NCI-H446 treated with DMSO at 0.1 percent for 48 hours (cell line): ENCODE data around the gene ST7.

Experiments
- DNase-seq: peaks from one replicate; lab custom pipeline; 2025; lab: John Stamatoyannopoulos, UW

Gene ST7

DNA sequence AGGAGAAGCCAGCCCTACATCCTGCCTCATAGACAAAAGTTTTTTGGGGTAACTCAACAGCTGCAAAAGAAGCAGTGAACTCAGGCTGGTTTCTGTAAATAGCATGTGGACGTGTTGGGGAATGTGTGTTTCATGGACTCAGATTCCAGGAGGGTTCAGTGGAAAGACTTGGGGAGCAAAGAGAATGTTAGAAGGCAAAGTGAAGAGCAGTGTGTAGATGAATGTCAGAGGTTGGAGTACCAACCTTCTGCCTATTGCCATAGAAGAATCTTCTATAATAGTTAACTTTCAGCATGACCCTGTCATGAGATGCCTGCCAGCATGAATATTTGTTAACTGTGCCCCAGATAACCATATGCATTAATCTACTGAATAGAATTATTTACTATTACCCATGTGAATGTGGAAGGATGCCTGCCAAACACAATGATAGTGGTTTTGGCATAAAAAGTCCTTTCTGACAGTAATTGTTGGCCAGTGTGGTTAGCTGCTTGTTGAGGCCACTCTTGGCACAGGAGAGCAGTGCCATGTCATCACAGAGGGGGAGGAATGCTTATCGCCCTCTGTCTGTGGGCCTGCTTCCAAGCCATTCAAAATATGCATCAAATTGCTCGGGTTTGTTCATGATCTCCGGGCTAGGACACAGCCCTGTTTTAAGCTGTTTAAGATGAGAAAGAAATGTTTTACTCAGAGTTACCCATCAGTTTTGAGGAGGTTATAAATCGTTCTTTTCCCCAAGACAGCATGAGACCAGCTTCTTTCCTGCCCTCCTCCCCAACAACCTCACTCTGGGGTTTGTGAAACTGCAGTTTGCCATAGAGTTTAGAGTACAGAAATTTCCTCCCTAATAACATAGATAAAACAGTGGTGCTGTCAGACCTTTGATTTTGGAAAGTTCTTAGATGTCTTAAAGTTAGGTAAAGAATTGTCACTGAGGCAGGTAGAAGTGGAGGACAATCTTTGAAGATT is 204.2 kb downstream of the ST7 start:
- DNase-seq = peak; percentile 66

DNA sequence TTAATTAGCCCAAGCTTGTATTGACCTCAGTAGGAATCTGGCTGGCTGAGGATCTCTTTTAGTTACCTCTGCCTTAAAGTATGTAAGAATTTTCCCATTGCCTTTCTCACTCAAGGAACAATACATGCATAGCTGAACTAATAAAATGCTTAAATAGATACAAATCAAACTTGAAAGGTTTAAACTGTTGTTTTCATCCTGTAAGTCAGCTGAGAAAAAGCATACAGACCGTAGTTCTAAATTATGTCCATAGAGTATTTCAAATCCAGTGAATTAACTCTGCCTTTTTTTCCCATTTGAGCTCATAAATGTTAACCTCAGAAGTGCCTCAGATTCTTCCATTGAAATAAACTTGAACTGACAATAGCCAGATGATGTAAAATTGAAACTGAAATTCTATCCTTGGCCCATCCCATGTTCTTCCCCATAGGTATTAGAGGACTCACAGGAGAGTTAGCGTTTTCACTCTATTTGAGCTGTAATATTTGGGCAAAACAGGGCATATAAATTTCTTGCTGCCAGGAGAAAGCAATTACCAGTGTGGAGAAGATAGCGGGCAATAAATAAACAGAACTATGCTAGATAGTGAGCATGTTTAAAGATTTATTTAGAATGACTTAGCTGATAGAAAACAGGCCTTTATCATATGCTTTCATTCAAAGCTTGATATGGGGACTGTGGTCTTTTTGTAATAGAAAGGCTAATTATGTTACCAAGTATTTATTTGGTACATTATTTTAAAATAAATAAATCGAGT is 205.8 kb downstream of the ST7 start:
- DNase-seq = no peak

DNA sequence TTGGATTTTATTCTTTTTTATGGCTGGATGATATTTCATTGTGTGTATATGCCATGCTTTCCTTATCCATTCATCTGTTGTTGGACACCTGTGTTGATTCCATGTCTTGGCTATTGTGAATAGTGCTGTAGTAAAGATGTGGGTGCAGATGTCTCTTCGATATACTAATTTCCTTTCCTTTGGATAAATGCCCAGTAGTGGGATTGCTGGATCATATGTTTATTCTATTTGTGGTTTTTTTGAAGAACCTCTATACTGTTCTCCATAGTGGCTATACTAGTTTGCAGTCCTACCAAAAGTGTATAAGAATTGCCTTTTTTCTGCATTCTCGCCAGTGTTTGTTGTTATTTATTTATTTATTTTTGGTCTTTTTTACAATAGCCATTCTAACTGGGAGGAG is 209.8 kb downstream of the ST7 start:
- DNase-seq = no peak

DNA sequence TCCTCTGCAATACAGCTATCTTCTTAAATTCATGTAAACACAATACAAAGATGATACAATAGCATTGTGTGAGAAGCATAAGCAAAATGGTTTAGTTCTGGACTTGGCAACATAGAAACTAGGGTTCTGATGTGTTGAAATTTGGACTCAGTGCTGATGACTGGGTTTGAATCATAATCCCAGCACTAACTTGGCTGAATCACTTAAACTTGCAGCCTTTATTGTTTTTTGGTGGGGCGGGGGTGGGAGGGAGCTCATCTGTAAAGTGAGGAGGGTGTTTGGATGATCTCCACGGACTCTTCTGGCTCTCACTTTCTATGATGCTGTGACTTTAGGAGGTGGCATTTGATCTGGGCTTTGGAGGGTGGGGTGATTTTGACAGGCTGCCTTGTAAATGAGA is 211.3 kb downstream of the ST7 start:
- DNase-seq = no peak

DNA sequence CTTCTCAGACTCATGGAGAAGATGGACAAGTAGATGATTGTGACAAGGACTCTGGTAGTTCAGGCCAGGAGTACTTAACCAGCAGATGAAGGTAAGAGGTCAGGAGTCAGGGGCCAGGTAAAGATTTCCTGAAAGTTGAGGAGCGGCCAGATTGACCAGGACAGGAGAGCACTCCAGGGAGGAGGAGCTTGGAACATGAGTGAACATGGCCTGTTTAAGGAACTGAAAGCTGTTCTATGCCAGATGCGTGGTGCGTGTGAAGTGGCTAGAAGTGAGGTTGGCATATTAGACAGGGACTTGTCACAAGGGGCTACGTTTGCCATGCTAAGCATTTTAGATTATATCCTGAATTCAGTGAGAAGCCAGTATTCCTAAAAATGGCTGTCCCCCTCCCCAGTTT is 212.4 kb downstream of the ST7 start:
- no peak for DNase-seq

DNA sequence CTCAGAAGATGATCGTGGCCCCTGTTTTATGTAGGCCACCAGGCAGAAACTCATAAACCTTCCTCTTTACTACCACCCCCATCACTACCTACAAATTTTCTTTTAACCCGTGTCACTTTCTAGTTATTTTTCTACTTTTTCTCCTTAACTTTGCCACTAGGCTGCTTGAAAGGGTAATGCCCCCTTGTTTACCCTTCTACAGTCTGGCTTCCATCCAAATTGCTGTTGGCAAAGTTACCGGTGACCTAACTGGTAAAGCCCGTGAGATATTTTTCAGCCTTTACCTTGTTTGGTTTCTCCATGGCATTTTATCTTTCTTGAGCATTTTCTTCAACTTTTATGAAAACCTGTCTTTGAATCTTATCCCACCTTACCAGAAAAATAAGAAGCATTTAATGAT is 216.6 kb downstream of the ST7 start:
- peak; percentile 8 for DNase-seq

DNA sequence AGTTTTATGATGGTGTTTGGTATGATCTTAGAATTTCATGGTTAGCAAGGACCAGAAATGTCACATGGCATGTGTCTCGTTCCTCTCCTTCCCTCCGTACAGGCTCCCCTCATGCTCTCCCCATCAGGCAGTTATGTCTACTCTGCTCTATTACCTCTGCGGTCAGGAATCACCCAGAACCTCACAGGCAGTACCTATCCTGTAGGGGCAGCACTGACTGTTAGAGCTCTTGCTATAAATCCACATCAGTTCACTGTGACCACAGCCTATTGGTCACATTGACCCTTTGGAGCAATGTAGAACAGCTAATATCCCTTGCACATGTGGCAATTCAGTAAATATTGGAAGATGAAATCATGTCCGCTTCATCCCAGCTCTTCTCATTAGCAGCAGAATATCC is 217.8 kb downstream of the ST7 start:
- DNase-seq = no peak

DNA sequence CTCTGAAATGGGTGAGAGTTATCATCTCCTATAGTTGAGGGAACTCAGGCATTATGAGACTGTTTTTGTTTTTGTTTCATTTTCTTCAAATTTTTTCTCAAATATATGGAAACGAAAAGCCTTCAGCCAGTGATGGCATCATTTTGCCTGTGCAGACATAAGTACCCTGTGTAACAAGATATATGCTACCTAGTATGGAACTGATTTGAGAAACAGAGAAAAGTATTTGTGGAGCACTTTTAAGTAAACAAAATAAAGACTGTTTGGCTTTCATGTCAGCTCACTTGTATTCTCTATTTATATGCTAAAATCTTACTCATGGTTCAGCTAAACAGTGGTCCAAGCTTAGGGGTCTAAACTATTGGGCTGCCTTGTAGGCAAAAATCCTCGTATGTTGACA is 219.0 kb downstream of the ST7 start:
- no peak for DNase-seq

DNA sequence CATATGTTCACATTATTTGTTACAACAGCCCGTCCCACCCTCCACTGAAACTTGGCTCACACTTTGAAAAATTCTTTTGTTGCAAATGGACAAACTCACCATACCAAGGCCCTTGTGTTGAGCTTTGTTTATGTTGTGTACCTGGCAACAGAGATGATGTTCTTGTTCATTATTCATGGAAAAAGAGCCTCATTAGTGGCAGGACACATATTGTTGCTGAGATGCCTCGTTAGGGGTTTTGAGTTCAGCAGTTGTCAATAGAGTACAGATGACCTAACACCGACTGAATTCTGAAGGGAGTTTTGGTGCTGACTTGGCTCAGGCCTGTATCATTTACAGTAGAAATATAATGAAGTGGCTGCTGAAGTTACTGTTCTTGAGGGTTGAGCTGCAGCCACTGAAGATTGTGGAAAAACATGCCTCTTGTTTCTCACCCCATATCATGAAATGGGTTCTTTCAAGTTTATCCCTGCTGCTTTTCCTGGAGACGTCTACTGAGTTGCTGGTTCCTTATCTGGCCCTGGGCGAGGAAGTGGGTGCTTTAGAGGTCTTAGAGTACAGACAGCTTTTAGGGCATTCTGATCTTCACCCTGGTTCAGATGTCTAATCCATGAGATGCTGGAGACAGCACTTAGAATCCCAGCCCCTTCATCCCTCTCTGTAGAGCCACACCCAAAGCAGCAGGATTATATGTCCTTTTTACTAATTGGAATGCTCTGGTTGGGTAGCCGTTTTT is 219.9 kb downstream of the ST7 start:
- no peak for DNase-seq

DNA sequence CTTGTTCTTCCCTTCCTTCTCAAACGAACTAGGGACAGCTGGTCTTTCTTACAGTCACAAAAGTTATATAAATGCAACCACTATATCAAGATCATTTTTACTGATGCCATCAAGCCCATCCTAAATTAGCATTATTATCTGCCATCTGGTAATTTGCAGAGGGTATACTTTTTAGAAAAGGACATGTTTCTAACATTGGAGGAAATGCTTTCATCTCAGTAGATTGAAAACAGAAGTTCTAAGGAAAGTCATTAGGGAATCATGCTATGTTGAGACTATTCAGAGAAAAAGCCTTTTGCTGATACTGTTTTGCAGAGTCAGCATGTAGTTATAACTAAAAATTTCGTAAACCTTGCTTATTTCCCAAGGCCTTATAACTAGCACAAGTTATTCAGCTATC is 222.9 kb downstream of the ST7 start:
- DNase-seq = no peak

DNA sequence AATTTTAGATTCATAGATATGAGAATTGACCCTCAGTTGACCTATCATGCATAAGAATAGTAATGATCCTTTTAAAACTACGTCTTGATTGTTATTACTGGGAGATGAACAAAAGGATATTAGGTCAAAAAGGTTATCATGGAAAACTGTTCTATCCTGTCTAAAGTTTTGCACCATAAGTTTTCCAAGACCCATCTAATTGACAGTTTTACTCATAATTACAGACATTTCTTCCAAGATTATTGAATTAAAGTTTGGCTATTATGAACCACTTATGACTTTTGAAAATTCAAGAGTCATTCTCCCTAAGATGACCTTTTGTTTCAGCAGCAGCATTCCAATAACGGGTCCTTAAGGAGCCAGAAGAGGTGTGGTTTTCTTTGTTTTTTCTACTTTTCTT is 225.3 kb downstream of the ST7 start:
- DNase-seq = no peak

DNA sequence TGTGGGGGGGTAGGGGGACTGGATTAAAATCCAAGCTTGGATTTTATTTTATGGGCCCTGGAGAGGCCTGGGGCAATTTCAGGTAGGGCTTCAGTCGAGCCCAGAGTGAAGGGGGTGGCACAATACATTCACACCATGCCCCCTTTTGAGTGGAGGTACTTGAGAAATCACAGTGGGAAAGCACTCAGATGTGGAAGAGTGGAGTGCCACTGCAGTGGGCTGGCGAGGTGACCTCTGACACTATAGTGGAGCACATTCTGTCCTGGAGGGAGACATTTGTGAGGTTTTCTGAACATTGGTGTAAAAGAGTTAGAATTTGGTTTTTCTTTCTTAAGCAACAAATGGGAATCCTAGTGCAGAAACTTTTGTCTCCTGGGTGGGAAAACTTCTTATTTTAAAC is 226.4 kb downstream of the ST7 start:
- no peak for DNase-seq

DNA sequence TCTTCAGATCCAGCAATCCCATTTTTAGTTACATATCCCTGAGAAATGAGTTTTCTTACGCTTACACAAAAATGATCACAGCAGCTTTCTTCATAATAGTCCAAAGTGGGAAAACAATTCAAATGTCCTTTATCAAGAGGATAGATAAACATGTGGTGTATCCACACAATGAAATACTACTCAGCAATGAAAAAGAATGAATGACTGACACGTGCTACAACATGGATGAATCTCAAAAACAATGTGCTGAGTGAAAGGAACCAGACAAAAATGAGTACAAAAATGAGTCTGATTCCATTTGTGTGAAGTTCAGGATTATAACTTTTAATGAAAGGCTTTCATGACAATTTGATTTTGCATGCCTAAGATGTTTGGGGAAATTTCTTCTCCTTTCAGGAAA is 230.4 kb downstream of the ST7 start:
- no peak for DNase-seq

DNA sequence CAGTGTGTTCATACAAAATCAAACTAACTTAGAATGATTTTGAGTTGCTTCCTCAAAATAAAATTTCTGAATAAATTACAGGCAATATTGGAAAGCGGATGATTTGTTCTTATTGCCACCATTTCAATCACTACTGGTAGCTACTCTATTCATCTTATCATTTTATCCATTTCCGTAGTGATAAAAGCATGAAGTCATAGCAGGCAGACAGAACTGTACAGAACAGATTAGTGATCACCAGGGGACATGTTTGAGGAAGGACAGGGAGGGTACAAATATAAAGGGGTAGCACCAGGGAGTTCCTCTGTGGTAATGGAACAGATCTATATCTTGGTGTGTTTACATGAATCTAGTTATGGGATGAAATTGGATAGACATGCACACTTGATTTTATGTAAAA is 231.1 kb downstream of the ST7 start:
- no peak for DNase-seq

DNA sequence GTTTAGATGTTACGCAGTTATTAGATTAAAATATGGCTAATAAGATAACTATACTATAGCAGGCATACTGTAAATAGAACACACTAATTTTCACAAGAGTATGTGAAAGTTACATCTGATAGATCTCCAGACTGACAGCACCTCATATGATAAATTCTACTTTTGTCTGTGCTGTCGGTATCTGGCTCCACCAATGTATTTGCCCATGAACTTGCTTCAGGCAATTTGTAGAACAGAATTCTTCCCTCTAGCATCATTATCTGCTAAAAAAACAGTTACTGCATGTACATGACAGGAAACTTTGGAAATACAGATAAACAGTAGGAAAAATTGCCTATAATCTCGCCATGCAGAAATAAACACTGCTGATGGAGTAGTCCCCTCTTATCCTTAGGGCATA is 231.8 kb downstream of the ST7 start:
- DNase-seq = no peak

DNA sequence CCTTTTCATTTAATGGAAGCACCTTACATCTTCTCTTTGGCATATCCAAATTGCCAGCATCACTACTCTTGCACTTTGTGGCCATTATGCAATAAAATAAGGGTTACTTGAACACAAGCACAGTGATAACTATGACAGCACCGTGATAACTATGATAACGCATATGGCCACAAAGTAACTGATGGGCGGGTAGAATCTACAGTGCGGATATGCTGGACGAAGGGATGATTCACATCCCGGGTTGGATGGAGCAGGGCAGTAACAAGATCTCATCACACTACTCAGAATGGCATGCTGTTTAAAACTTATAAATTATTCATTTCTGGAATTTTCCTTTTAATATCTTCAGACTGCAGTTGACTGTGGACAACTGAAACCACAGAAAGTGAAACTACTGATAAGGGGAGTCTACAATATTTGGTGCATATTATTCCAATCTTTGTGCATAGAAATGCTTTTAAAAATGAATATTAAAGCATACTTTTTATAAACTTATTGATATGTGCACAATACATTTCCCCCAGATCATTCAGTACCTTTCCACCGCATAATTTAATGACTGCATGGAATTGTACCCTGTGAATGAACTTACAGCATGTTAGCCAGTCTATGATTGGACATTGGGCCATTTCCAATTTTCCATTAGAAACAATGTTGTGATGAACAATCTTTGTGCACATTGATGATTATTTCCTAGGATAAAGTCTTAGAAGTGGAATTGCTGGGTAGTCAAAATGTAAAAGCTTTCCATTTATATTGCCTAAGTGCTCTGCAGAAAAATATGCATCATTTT is 233.1 kb downstream of the ST7 start:
- no peak for DNase-seq

DNA sequence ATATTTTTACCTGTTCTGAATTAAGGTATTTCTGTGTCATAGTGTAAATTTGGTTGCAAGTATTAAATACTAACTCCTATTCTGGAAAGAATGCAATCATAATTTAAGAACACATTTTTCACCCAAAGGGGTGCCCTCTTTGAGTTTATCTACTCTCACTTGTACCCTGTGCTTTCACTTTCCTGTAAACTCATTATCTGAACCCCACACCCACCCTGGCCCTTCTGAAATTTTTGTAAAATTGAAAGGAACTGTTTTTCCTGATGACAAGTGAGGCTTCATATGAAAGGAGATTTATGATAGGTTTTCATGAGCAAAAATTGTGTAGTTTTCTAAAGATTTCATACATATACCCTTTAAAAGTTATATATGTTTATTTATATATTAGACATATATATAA is 235.1 kb downstream of the ST7 start:
- no peak for DNase-seq

DNA sequence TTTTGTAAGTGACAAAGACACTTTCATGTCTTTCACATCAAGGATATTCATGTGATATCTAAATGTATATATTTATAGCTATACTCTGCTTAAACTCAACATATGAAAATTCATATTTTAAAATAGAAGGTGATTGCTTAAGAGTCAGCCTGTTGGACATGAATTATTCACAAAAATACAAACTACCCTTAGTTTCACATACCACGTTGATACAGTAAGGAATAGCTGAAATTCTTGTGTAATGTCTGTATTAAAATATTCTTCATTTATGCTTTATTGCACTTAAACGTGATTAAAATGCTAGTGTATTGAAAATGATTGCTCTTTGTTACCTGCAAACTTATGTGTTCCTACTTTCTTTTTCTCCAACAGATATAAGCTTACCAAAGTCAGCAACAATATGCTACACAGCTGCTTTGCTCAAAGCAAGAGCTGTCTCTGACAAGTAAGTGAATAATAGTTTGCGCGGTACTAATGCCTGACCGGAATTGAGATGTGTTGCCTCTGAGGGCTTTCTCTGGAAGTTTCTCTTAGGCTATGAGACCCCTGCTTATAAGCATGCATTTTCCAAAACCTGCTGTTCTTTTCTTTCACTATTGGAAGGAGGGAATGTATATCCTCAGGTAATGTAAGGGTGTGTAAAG is 235.8 kb downstream of the ST7 start:
- no peak for DNase-seq

DNA sequence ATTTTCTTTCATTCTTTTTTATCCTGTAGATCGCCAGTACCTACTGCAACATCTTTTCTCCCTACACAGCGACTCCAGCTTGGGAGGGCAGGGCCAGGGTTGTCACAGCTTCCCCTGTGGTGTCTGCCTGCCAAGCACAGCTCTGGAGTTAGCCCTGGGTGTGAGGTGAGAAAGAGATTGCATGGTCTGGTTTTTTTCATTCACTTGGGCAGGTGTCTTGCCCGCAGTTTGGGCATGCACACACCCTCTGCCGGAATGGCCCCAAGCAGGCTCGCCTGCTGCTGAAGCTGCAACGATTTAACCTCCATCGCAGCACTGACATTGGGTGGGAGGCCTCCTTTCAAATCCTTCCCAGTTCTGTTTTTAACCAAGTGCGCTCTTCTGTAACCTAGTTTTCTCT is 236.8 kb downstream of the ST7 start:
- no peak for DNase-seq

DNA sequence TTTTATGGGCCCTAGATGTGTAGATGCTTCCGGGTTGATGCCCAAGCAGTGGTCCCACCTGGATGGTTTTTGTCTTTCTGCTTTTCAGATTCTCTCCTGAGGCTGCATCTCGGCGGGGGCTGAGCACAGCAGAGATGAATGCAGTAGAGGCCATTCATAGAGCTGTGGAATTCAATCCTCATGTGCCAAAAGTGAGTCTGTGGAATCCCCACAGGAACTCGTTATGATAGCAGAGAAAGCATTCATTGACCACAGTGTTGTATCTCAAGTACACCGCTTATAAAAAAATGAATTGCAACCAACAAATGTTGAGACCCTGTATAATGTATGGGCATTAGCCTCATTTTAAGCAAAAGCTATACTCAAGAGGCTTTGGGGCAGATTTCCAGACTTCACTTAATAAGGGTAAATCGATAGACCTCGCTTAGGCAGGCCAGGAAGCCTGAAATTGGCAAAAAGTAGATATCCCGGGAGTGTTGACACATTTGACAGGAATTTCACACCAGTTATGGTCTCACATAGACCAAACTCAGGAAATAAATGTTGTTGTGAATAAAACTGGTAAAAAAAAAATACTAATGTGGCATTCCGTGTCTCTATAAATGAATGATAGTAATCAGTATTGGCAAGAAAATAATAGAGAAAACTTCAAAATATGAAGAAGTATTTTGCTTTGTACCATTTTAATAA is 237.6 kb downstream of the ST7 start:
- DNase-seq = no peak

DNA sequence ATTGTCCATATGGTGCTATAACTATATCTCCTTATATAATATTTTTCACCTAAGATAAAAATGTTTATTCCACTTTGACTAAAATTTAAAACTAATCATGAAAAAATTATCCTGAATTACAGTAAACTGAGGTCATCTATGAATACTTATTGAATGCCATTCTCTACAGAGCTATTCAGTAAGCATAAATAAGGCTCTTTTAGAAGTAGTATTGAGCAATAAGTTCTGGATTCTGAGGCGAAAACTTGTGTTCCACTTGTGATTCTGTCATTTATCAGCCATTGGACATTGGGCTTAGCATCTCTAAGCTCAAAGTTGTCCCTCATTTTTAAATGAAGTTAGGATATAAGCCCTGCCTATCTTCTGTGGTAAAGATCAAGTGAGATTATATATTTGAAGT is 238.8 kb downstream of the ST7 start:
- DNase-seq = no peak
